ENCODE measurements around the gene SPATA2L. TPM values are rescaled to one million over a fixed set of nuclear protein-coding genes. Genes with fewer than 3 reads are reported as not detected.
A peak's percentile ranks its signal among the peaks of the same experiment; 100 is the strongest.

The SPATA2L gene
- polyA plus RNA-seq, 1 of the 3 experiments (the other 2 are of a cell fraction), result 8.6 TPM

GRCh38 chr16:89723279-89724250 is 22.1 kb upstream of the SPATA2L start:
- TF ChIP-seq NFIC (IDR thresholded peaks at IDR 0.05; ENCODE audit: borderline replicate concordance) (peak; percentile 26; the same call in 1 of the 2 replicates), TEAD4 (IDR thresholded peaks at IDR 0.05; ENCODE audit: borderline replicate concordance, insufficient read depth) (no peak)
- POLR2A ChIA-PET, result interaction anchor here (1.2 kb wide), 1 partner anchor 18 kb away, joined by 5 read pairs; no protein-coding TSS in a partner anchor
- H3K4me2 ChIP-seq, result peak overlapping the region; percentile 96; the same call in 1 of the 2 replicates

GRCh38 chr16:89722392-89723278 is 21.1 kb upstream of the SPATA2L start:
- POLR2A ChIA-PET, result interaction anchor here (1.0 kb wide), 1 partner anchor 10 kb away, joined by 3 read pairs; no protein-coding TSS in a partner anchor
- no peak for DNase-seq
- Histone ChIP-seq H3K79me2 (ENCODE audit: insufficient read depth) (peaks cover 66% of the 10 kb centered on the region), H4K20me1 (ENCODE audit: insufficient read depth) (peaks cover 35% of the 10 kb centered on the region), H3K4me2 (peak overlapping the region; percentile 96), H3K27ac (ENCODE audit: low read depth in 2 of 2, low read length in 1 of 2) (peak overlapping the region; percentile 79 to 92), H2AFZ (ENCODE audit: low read depth) (no peak overlapping the region), H3K9me3 (no peaks in the 10 kb centered on the region), H3K27me3 (ENCODE audit: insufficient read depth) (no peaks in the 10 kb centered on the region), H3K4me3 (ENCODE audit: low read depth in 2 of 2, low read length in 1 of 2) (peak overlapping the region; percentile 74 to 92), H3K4me1 (ENCODE audit: control insufficient read depth in 1 of 2, insufficient read depth in 2 of 2, low read depth in 1 of 2, low read length in 1 of 2) (peaks cover 21 to 25% of the 10 kb centered on the region in 2 experiments; a peak in 3 of 4 replicates), H3F3A (replicated peaks; ENCODE audit: insufficient read depth) (peaks cover 19% of the 10 kb centered on the region), H3K36me3 (replicated peaks in 1 of 2; ENCODE audit: control insufficient read depth in 1 of 2, insufficient read depth in 2 of 2, low read length in 1 of 2) (peaks cover 20 to 21% of the 10 kb centered on the region in 2 experiments), H3K9ac (peak overlapping the region; percentile 85), H3K9me2 (no peaks in the 10 kb centered on the region)
- TF ChIP-seq MXI1 (IDR thresholded peaks at IDR 0.05; ENCODE audit: low read depth, low read length) (no peak), ELF1 (IDR thresholded peaks at IDR 0.05) (no peak), NFIC (IDR thresholded peaks at IDR 0.05; ENCODE audit: borderline replicate concordance) (no peak), RAD21 (IDR thresholded peaks at IDR 0.05; ENCODE audit: low read length) (no peak), IRF3 (IDR thresholded peaks at IDR 0.05; ENCODE audit: low read depth, low read length) (no peak), TEAD4 (IDR thresholded peaks at IDR 0.05; ENCODE audit: borderline replicate concordance, insufficient read depth) (no peak), FOXM1 (IDR thresholded peaks at IDR 0.05; ENCODE audit: low read depth) (no peak), PBX3 (IDR thresholded peaks at IDR 0.05) (no peak), JUND (IDR thresholded peaks at IDR 0.05) (no peak)
- WGBS (ENCODE audit: low lambda C conversion rate), result 51% methylated on average over 35 of the region's 56 CpGs
- CTCF ChIA-PET, result interaction anchor here (3.4 kb wide), 1 partner anchor 138 kb away, joined by 13 read pairs; no protein-coding TSS in a partner anchor

More at GRCh38 chr16:89723279-89724250, 22.1 kb upstream of the SPATA2L start:
- WGBS (ENCODE audit: low lambda C conversion rate), result 86% methylated on average over 12 of the region's 30 CpGs
- CTCF ChIA-PET, result interaction anchor here (0.9 to 3.4 kb wide), 5 partner anchors 14 to 187 kb away, joined by 3 to 13 read pairs (median 6); no protein-coding TSS in a partner anchor
- peak; percentile 54 for DNase-seq
- H4K20me1 ChIP-seq (ENCODE audit: insufficient read depth), result peaks cover 35% of the 10 kb centered on the region
- peaks cover 21 to 24% of the 10 kb centered on the region in 2 experiments for H3K36me3 ChIP-seq (replicated peaks in 1 of 2; ENCODE audit: control insufficient read depth in 1 of 2, insufficient read depth in 2 of 2, low read length in 1 of 2)
- H3K27ac ChIP-seq (ENCODE audit: low read depth in 2 of 2, low read length in 1 of 2), result no peak overlapping the region
- no peak overlapping the region for H2AFZ ChIP-seq (ENCODE audit: low read depth)
- H3K27me3 ChIP-seq (ENCODE audit: insufficient read depth), result no peaks in the 10 kb centered on the region
- H3F3A ChIP-seq (replicated peaks; ENCODE audit: insufficient read depth), result peaks cover 15% of the 10 kb centered on the region
- H3K79me2 ChIP-seq (ENCODE audit: insufficient read depth), result peaks cover 69% of the 10 kb centered on the region
- H3K9ac ChIP-seq, result no peak overlapping the region
- H3K4me1 ChIP-seq (ENCODE audit: control insufficient read depth in 1 of 2, insufficient read depth in 2 of 2, low read depth in 1 of 2, low read length in 1 of 2), result peaks cover 21 to 25% of the 10 kb centered on the region in 2 experiments; a peak in 3 of 4 replicates
- H3K9me2 ChIP-seq, result no peaks in the 10 kb centered on the region
- no peaks in the 10 kb centered on the region for H3K9me3 ChIP-seq
- no peak overlapping the region for H3K4me3 ChIP-seq (ENCODE audit: low read depth in 2 of 2, low read length in 1 of 2)

Measured in SK-N-SH (cell line).